ENCODE measurements around the gene PIGU. TPM values are rescaled to one million over a fixed set of nuclear protein-coding genes. Genes with fewer than 3 reads are reported as not detected.
A peak's percentile ranks its signal among the peaks of the same experiment; 100 is the strongest.

The PIGU gene
- total and polyA plus RNA-seq, 7 donors, result 9.5 to 34.2 (median 15.0) TPM

- peaks cover 46% of the 10 kb centered on the region for H3K4me1 ChIP-seq
- ATAC-seq, result no peak
- no peak for TF ChIP-seq CTCF (IDR thresholded peaks at IDR 0.05)
- H3K9me3 ChIP-seq, result no peaks in the 10 kb centered on the region
- no peak overlapping the region for H3K4me3 ChIP-seq
- H3K27me3 ChIP-seq (ENCODE audit: insufficient read depth in 3 of 3, low read length in 2 of 3), result no peaks in the 10 kb centered on the region
- intact Hi-C loops (cut with DNase I), result loop anchor here in 1 of 2 donors (10.0 kb wide), 1 partner anchor 332 kb away; no protein-coding TSS in a partner anchor
- WGBS, 3 donors, result 88 to 93% (median 89%) methylated on average over 10 of the region's 10 CpGs
- H3K36me3 ChIP-seq (ENCODE audit: insufficient read depth in 1 of 2, low read depth in 1 of 2), result peaks cover 0 to 52% of the 10 kb centered on the region in 2 donors
- DNase-seq, result no peak
- peak overlapping the region; percentile 79 for H3K27ac ChIP-seq
These were observed 149.9 kb downstream of the PIGU start for GRCh38 chr20:34527016-34527415.

- Histone ChIP-seq H3K4me1 (peaks cover 46% of the 10 kb centered on the region), H3K9me3 (no peaks in the 10 kb centered on the region), H3K36me3 (ENCODE audit: insufficient read depth in 1 of 2, low read depth in 1 of 2) (peaks cover 0 to 48% of the 10 kb centered on the region in 2 donors), H3K4me3 (no peak overlapping the region), H3K27ac (peak overlapping the region; percentile 79), H3K27me3 (ENCODE audit: insufficient read depth in 3 of 3, low read length in 2 of 3) (no peaks in the 10 kb centered on the region)
- WGBS, 3 donors, result 86 to 93% (median 93%) methylated on average over 5 of the region's 5 CpGs
- DNase-seq (no peak), ATAC-seq (no peak)
- intact Hi-C loops (cut with DNase I), result loop anchor here in 1 of 2 donors (10.0 kb wide), 1 partner anchor 332 kb away; no protein-coding TSS in a partner anchor
- no peak for TF ChIP-seq CTCF (IDR thresholded peaks at IDR 0.05)
These were observed 150.4 kb downstream of the PIGU start for GRCh38 chr20:34526466-34526865.

- peaks cover 0 to 44% of the 10 kb centered on the region in 2 donors for H3K36me3 ChIP-seq (ENCODE audit: insufficient read depth in 1 of 2, low read depth in 1 of 2)
- TF ChIP-seq CTCF (IDR thresholded peaks at IDR 0.05), result no peak
- H3K4me3 ChIP-seq, result no peak overlapping the region
- peak overlapping the region; percentile 79 for H3K27ac ChIP-seq
- peak; percentile 82 to 89 (median 88) for ATAC-seq
- peaks cover 51% of the 10 kb centered on the region for H3K4me1 ChIP-seq
- intact Hi-C loops (cut with DNase I), result loop anchor here in 1 of 2 donors (10.0 kb wide), 1 partner anchor 331 kb away; no protein-coding TSS in a partner anchor
- peak; percentile 86 to 92 for DNase-seq
- no peaks in the 10 kb centered on the region for H3K9me3 ChIP-seq
- 30 to 36% (median 34%) methylated on average over 14 of the region's 14 CpGs for WGBS, 3 donors
- H3K27me3 ChIP-seq (ENCODE audit: insufficient read depth in 3 of 3, low read length in 2 of 3), result no peaks in the 10 kb centered on the region
These were observed 151.0 kb downstream of the PIGU start for GRCh38 chr20:34525709-34526416.

- Histone ChIP-seq H3K9me3 (no peaks in the 10 kb centered on the region), H3K4me3 (no peak overlapping the region), H3K4me1 (peaks cover 56% of the 10 kb centered on the region), H3K36me3 (ENCODE audit: insufficient read depth in 1 of 2, low read depth in 1 of 2) (peaks cover 0 to 39% of the 10 kb centered on the region in 2 donors), H3K27me3 (ENCODE audit: insufficient read depth in 3 of 3, low read length in 2 of 3) (no peaks in the 10 kb centered on the region), H3K27ac (peak overlapping the region; percentile 79)
- intact Hi-C loops (cut with DNase I), result loop anchor here in 1 of 2 donors (10.0 kb wide), 1 partner anchor 331 kb away; no protein-coding TSS in a partner anchor
- 86 to 93% (median 92%) methylated on average over 7 of the region's 7 CpGs for WGBS, 3 donors
- ATAC-seq (no peak), DNase-seq (no peak)
- TF ChIP-seq CTCF (IDR thresholded peaks at IDR 0.05), result no peak
These were observed 151.6 kb downstream of the PIGU start for GRCh38 chr20:34525342-34525708.

All from psoas muscle (tissue), 8 donors.